ENCODE data around the gene CLEC2A.
"Not testable (repeated sequence)": the region's sequence is repeated elsewhere in the genome, so short reads cannot be mapped to it uniquely, and the experiment has no call there.

The CLEC2A gene

GRCh38 chr12:9932270-9932669, at the start of gene CLEC2A:
CLEC2A (minus strand) TSS chr12:9932370; CDS start chr12:9932329, 41 bp downstream.
- Histone ChIP-seq H4K20me1 (ENCODE audit: insufficient read depth, low read length) (no peaks in the 10 kb centered on the region), H3K36me3 (ENCODE audit: insufficient read depth, low read length) (no peaks in the 10 kb centered on the region), H3K4me1 (ENCODE audit: insufficient read depth, low read length) (no peaks in the 10 kb centered on the region), H3K4me2 (ENCODE audit: insufficient read depth, low read length) (no peak within 1 kb of the TSS), H3K9ac (ENCODE audit: low read depth, low read length) (no peak within 1 kb of the TSS), H3K4me3 (ENCODE audit: low read depth in 1 of 2, low read length in 2 of 2) (no peak within 1 kb of the TSS), H3K27me3 (ENCODE audit: insufficient read depth, low read length, poor library complexity) (peaks cover 7% of the 10 kb centered on the region), H3K9me3 (ENCODE audit: insufficient read depth, low read length, severe bottlenecking) (no peaks in the 10 kb centered on the region), H3K79me2 (ENCODE audit: insufficient read depth, low read length) (no peaks in the 10 kb centered on the region), H2AFZ (ENCODE audit: low read depth, low read length) (no peak within 1 kb of the TSS), H3K27ac (ENCODE audit: low read length) (no peak within 1 kb of the TSS)
- ATAC-seq (ENCODE audit: insufficient read depth, low read depth), result no peak
- TF ChIP-seq EZH2 (IDR thresholded peaks at IDR 0.05; ENCODE audit: borderline replicate concordance, low read depth, low read length, severe bottlenecking), result no peak
- TF ChIP-seq CTCF (IDR thresholded peaks at IDR 0.05; ENCODE audit: borderline replicate concordance, extremely low read depth, low read length, poor library complexity, severe bottlenecking), result no peak
- no peak for DNase-seq

- H3K27me3 ChIP-seq (ENCODE audit: insufficient read depth, low read length, poor library complexity), result peaks cover 14% of the 10 kb centered on the region
These were observed 48.0 kb upstream of the CLEC2A start for GRCh38 chr12:9980126-9980525.

GRCh38 chr12:9977916-9978315, 45.7 kb upstream of the CLEC2A start:
- no peak for DNase-seq
- peaks cover 23% of the 10 kb centered on the region for H3K27me3 ChIP-seq (ENCODE audit: insufficient read depth, low read length, poor library complexity)
- TF ChIP-seq CTCF (IDR thresholded peaks at IDR 0.05; ENCODE audit: borderline replicate concordance, extremely low read depth, low read length, poor library complexity, severe bottlenecking) (no peak), EZH2 (IDR thresholded peaks at IDR 0.05; ENCODE audit: borderline replicate concordance, low read depth, low read length, severe bottlenecking) (no peak)
- no peaks in the 10 kb centered on the region for H4K20me1 ChIP-seq (ENCODE audit: insufficient read depth, low read length)
- H3K9me3 ChIP-seq (ENCODE audit: insufficient read depth, low read length, severe bottlenecking), result no peaks in the 10 kb centered on the region
- H3K4me2 ChIP-seq (ENCODE audit: insufficient read depth, low read length), result no peak overlapping the region
- no peak overlapping the region for H3K27ac ChIP-seq (ENCODE audit: low read length)
- H3K36me3 ChIP-seq (ENCODE audit: insufficient read depth, low read length), result no peaks in the 10 kb centered on the region
- no peak for ATAC-seq (ENCODE audit: insufficient read depth, low read depth)
- no peak overlapping the region for H2AFZ ChIP-seq (ENCODE audit: low read depth, low read length)
- H3K4me1 ChIP-seq (ENCODE audit: insufficient read depth, low read length), result no peaks in the 10 kb centered on the region
- no peak overlapping the region for H3K9ac ChIP-seq (ENCODE audit: low read depth, low read length)
- H3K79me2 ChIP-seq (ENCODE audit: insufficient read depth, low read length), result no peaks in the 10 kb centered on the region
- H3K4me3 ChIP-seq (ENCODE audit: low read depth in 1 of 2, low read length in 2 of 2), result no peak overlapping the region

More at GRCh38 chr12:9980126-9980525, 48.0 kb upstream of the CLEC2A start:
- ATAC-seq (ENCODE audit: insufficient read depth, low read depth) (no peak), DNase-seq (no peak)
- no peaks in the 10 kb centered on the region for H3K36me3 ChIP-seq (ENCODE audit: insufficient read depth, low read length)
- no peak overlapping the region for H3K27ac ChIP-seq (ENCODE audit: low read length)
- no peak overlapping the region for H3K4me2 ChIP-seq (ENCODE audit: insufficient read depth, low read length)
- no peak overlapping the region for H3K4me3 ChIP-seq (ENCODE audit: low read depth in 1 of 2, low read length in 2 of 2)
- no peaks in the 10 kb centered on the region for H3K79me2 ChIP-seq (ENCODE audit: insufficient read depth, low read length)
- TF ChIP-seq EZH2 (IDR thresholded peaks at IDR 0.05; ENCODE audit: borderline replicate concordance, low read depth, low read length, severe bottlenecking), result no peak
- no peak for TF ChIP-seq CTCF (IDR thresholded peaks at IDR 0.05; ENCODE audit: borderline replicate concordance, extremely low read depth, low read length, poor library complexity, severe bottlenecking)
- H4K20me1 ChIP-seq (ENCODE audit: insufficient read depth, low read length), result no peaks in the 10 kb centered on the region
- no peak overlapping the region for H2AFZ ChIP-seq (ENCODE audit: low read depth, low read length)
- H3K4me1 ChIP-seq (ENCODE audit: insufficient read depth, low read length), result no peaks in the 10 kb centered on the region
- H3K9me3 ChIP-seq (ENCODE audit: insufficient read depth, low read length, severe bottlenecking), result no peaks in the 10 kb centered on the region
- H3K9ac ChIP-seq (ENCODE audit: low read depth, low read length), result no peak overlapping the region

GRCh38 chr12:9976626-9977025, 44.5 kb upstream of the CLEC2A start:
- not testable (repeated sequence) for H3K4me3 ChIP-seq (ENCODE audit: low read depth in 1 of 2, low read length in 2 of 2); H3K9me3 ChIP-seq (ENCODE audit: insufficient read depth, low read length, severe bottlenecking); H3K9ac ChIP-seq (ENCODE audit: low read depth, low read length); H3K79me2 ChIP-seq (ENCODE audit: insufficient read depth, low read length); H3K4me1 ChIP-seq (ENCODE audit: insufficient read depth, low read length); H4K20me1 ChIP-seq (ENCODE audit: insufficient read depth, low read length); H3K36me3 ChIP-seq (ENCODE audit: insufficient read depth, low read length); DNase-seq; H2AFZ ChIP-seq (ENCODE audit: low read depth, low read length); H3K27ac ChIP-seq (ENCODE audit: low read length); H3K4me2 ChIP-seq (ENCODE audit: insufficient read depth, low read length); ATAC-seq (ENCODE audit: insufficient read depth, low read depth)
- peaks cover 19% of the 10 kb centered on the region for H3K27me3 ChIP-seq (ENCODE audit: insufficient read depth, low read length, poor library complexity)

All from DND-41 (cell line).